Bronchial epithelial cell (primary cell): ENCODE results near the gene C11orf91. TPM values are rescaled to one million over a fixed set of nuclear protein-coding genes. Genes with fewer than 3 reads are reported as not detected.
"Not testable (repeated sequence)": the region's sequence is repeated elsewhere in the genome, so short reads cannot be mapped to it uniquely, and the experiment has no call there.

Experiments used
- DNase-seq: peaks from one replicate; pipeline ENCODE4 v3.0.0-alpha.2; 2010; ENCODE audit warnings: low read depth
- FAIRE-seq: peaks from 2 replicates; lab custom pipeline; 2011; peaks lifted over from hg19 to GRCh38; lab: Jason Lieb, UNC
- H3K27me3 ChIP-seq: 2 replicates; pipeline ENCODE4 v1.5.1; 2011; ENCODE audit warnings: low read length; ENCODE audit not compliant: control insufficient read depth, insufficient read depth
- H3K36me3 ChIP-seq: 2 replicates; pipeline ENCODE4 v1.5.1; 2011; ENCODE audit warnings: low read length; ENCODE audit not compliant: control insufficient read depth, insufficient read depth
- H3K4me3 ChIP-seq: 2 replicates; pipeline ENCODE4 v1.5.1; 2011; ENCODE audit warnings: mild to moderate bottlenecking, low read depth, low read length, control low read depth
- total RNA-seq: library from RNA; depleted of rRNA; stranded (reverse); fragments of >200 nt; gene quantifications from 2 replicates; pipeline ENCODE4 v1.2.1, GENCODE V29; 2014
- TF ChIP-seq, protein P1 (sequence below): IDR thresholded peaks from 2 replicates; pipeline ENCODE4 v1.5.1; 2011; ENCODE audit warnings: mild to moderate bottlenecking, moderate library complexity, low read length, control low read depth, inconsistent platforms; ENCODE audit not compliant: insufficient read depth, severe bottlenecking

The C11orf91 gene
- total RNA-seq, 1 donor from 2014 or later: not detected

- DNase-seq: no peak
- no peak for FAIRE-seq
- Histone ChIP-seq H3K4me3 (no peak overlapping the region), H3K27me3 (no peaks in the 10 kb centered on the region), H3K36me3 (peaks cover 6% of the 10 kb centered on the region)
- TF ChIP-seq, protein P1, sequence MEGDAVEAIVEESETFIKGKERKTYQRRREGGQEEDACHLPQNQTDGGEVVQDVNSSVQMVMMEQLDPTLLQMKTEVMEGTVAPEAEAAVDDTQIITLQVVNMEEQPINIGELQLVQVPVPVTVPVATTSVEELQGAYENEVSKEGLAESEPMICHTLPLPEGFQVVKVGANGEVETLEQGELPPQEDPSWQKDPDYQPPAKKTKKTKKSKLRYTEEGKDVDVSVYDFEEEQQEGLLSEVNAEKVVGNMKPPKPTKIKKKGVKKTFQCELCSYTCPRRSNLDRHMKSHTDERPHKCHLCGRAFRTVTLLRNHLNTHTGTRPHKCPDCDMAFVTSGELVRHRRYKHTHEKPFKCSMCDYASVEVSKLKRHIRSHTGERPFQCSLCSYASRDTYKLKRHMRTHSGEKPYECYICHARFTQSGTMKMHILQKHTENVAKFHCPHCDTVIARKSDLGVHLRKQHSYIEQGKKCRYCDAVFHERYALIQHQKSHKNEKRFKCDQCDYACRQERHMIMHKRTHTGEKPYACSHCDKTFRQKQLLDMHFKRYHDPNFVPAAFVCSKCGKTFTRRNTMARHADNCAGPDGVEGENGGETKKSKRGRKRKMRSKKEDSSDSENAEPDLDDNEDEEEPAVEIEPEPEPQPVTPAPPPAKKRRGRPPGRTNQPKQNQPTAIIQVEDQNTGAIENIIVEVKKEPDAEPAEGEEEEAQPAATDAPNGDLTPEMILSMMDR: no peak
These were observed 8.8 kb upstream of the C11orf91 start for GRCh38 chr11:33709466-33709865.

DNA sequence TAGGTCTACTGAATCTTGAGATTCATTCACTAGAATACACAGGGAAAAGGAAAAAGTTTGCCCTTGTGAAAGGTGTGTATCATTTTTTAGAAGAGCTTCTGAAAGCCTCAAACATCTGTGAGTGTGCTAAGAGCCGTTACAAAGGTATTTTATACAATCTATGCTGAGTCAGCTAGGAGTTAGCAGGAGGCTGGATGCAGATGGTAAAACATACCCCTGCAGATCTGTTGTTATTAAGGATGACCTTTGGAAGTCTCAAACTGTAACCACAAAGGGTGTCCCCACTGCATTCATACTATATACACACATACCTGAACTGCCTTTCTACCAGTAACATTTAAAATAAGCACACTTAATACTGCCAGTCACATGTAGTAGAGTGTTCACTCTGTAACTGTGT is 8.4 kb upstream of the C11orf91 start:
- Histone ChIP-seq H3K4me3 (no peak overlapping the region), H3K27me3 (no peaks in the 10 kb centered on the region), H3K36me3 (peaks cover 6% of the 10 kb centered on the region)
- TF ChIP-seq, protein P1: no peak
- FAIRE-seq: no peak
- DNase-seq: no peak

DNA sequence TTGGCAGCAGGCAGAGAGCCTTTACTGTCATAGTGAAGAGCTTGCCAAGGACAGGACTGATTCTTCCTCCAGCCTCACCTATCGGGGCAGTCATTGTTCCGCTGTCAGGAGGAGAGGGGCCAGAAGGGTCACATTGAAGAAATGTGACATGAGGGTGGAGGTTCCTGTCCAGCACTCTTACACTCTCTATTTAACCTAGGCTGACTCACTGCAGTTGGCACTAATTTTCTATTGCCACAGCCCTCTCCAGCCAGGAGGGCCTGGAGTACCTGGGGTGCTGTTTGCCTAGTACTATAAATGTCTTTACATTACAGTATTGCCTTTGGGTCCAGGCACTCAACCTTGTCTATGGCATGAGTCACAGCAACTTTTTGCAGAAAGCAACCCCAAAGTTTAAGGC is 7.2 kb upstream of the C11orf91 start:
- H3K36me3 ChIP-seq: not testable (repeated sequence)

DNA sequence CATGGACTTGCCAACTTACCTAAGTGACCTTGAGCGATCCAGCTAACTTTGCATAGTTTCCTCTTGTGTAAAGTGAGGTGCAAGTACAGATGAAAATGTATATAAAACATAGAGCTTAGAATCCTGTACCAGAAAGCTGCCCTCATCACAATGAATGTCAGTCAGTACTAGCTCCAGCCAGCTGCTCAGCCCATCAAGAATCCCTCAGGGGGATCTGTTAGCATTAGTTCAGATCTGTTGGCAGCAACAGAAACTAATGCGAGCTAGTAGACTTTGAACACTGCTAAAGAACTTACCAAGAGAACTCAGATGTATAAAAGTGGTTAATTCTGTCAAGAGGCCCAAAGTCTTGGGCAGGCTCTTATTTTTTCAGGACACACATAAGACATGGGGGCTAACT is 6.3 kb upstream of the C11orf91 start:
- no peak overlapping the region for H3K4me3 ChIP-seq
- peaks cover 5% of the 10 kb centered on the region for H3K36me3 ChIP-seq
- TF ChIP-seq, protein P1: no peak
- DNase-seq: no peak
- no peak for FAIRE-seq
- H3K27me3 ChIP-seq: no peaks in the 10 kb centered on the region

More for the DNA sequence above, 7.2 kb upstream of the C11orf91 start:
- FAIRE-seq, H3K27me3 ChIP-seq, H3K4me3 ChIP-seq: not testable (repeated sequence)
- peak; percentile 63 for DNase-seq

DNA sequence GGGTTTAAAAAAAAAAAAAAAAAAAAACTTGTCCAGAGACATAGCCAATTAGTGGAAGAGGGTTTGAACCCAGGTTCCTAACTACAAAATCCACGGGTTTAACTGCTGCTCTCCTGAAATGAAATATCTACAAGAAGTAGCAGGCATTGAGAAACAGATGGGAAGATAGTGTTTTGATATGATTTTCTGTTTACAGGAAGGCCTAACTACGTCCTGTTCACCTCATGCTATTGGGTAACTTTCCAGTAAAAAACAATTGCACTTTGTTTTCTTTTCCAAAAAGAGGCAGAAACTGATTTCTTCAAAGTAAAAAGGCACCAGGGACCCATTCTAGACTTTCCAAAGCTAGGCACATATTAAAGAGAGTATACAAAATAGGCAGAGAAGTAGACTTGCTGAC is 5.9 kb upstream of the C11orf91 start:
- peaks cover 5% of the 10 kb centered on the region for H3K36me3 ChIP-seq
- no peak overlapping the region for H3K4me3 ChIP-seq
- FAIRE-seq: no peak
- H3K27me3 ChIP-seq: no peaks in the 10 kb centered on the region
- DNase-seq: no peak
- TF ChIP-seq, protein P1: no peak

DNA sequence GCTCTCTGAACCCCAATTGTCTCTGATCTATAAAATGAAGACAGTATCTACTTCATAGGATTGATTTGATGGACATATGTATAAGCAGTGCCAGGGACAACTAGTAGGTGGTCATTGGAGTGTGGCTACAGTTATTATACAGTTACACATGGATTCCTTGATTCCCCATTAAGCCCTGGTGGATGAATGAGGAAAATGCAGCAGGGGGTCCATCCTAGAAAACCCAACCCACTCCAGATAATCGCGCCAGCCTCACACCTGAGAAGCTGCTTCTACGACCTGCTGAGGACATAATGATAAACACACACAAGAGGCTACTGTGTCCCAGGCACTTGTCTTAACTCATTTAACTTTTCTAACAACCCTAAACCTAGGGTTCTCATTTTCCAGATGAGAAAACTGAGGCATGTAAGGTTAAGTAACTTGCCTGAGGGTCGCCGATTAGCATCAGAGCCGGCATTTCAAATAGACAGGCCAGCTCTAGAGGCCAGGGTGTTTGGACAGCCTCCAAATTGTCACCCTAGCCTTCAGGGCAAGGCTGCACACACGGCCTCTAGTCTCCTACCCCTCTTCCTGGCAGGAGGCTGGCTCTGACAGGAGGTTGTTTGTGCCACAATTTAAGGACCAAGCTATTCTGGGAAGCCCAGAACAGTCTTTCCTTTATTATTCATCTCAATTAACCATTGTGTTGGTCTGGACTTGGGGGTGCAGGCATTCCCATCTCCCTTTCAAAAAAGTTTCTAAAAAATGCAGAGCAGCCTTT is 3.8 kb upstream of the C11orf91 start:
- H3K4me3 ChIP-seq: no peak overlapping the region
- TF ChIP-seq, protein P1: no peak
- no peaks in the 10 kb centered on the region for H3K27me3 ChIP-seq
- H3K36me3 ChIP-seq: peaks cover 2% of the 10 kb centered on the region
- DNase-seq: no peak
- no peak for FAIRE-seq
